NCI-H2227 (cell line): ENCODE measurements around the gene FAM151B.
"Not testable (repeated sequence)": the region's sequence is repeated elsewhere in the genome, so short reads cannot be mapped to it uniquely, and the experiment has no call there.

Source experiments
- DNase-seq: peaks from one replicate; lab custom pipeline; 2025; ENCODE audit not compliant: unreplicated experiment; lab: John Stamatoyannopoulos, UW

FAM151B gene, protein sequence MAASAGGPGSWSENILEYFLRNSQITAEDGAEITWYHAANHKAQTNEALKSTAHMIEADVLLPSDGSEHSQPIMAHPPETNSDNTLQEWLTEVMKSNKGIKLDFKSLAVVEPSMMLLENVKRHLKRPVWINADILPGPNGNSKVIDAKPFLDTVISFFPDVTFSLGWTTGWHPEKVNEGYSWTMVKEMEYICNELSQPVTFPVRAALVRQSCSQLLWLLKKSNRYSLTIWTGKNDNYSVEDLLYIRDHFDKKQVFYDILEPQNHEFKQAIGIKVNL

DNA sequence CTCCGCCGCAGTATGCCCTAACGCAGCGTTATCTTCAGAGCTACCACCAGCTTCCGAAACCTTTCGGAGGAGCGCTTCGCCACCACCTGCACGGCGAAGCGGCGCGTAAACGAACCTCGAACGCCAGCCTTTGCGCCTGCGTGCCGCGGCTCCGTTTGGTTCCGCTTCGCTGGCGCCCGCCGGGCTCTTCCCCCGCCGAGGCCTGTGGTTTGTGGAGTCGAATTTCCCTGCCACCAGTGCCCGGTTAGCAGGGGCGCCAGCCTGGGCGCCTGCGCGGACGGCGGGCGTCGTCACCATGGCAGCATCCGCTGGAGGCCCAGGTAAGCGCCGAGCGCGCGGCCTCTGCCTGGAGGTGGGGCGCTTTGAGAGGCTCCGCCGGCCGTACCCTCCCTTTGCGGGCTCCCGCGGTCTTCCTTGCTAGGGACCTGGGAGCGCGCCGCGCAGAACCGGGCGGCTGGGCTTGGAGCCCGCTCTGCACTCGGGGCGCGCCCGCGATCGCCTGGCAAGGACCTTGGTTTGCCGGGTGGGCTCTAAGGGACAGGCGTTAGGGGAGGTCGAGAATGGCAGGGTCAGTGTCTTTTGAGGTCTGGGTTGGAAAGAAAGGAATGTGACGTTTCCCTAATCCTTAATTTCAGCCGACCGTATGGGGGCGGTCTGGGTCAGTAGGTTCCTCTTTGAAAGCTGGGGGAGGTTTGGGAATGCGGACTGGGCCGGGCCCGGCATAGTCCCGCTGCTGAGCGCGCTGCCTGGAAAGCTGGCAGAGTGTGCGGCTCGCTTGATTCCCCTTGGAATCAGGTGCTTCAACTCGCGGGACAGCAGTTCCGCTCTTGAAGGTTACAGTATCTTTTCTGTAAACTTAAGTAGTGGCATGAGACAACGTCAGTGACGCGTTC, at the start of gene FAM151B:
Gene FAM151B (plus strand): TSS at position 272 of the 893 bp plus-strand sequence. CDS start 24 bp downstream, at position 296.
- DNase-seq, result peak; percentile 96

DNA sequence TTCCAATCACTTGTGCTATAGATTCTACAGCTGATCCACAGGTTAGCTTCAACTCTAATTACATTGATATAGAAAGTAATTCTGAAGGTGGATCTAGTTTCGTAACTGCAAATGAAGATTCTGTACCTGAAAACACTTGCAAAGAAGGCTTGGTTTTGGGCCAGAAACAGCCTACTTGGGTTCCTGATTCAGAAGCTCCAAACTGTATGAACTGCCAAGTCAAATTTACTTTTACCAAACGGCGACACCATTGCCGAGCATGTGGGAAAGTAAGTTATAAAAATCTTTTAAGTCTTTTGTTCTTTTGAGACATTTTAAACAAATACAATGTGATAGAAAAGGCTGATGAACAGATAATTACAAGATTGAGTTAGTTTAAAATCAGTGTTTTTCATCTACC, 49.2 kb upstream of the FAM151B start:
- no peak for DNase-seq

DNA sequence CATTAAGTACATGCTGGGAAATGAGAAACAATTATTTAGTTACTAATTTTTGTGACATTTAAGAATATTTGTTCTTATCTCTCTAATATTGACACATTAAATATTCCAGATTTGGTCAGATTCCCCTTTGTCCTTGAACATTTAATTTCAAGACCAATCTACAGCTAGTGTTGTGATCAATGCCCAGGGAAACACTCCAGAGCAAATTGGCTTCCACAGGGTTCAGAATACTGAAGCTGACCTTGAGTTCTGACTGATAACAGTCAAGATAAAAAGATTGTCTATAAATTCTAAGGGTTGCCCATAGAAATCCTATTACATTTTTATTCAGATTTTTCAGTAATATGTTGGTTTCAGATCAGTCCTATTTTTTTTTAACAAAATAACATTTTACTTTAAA, 48.7 kb upstream of the FAM151B start:
- DNase-seq, result no peak

DNA sequence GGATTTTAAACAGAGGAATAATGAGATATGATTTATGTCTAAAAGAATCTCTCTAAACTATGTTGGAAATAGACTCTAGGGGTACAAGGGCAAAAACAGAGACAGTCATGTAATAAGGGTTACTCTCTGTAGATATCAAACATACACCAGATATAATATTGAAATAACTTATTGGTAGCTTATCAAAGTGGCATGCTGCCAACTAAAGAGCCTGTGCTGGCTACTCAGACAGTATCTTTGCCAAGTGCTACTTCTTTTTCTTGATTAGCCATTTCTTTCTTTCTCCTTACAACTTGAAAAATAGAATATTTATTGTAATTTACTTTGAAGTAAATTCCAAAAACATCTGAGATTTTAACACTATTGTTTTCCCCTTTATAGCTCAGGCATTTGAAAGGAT, 45.2 kb upstream of the FAM151B start:
- no peak for DNase-seq

DNA sequence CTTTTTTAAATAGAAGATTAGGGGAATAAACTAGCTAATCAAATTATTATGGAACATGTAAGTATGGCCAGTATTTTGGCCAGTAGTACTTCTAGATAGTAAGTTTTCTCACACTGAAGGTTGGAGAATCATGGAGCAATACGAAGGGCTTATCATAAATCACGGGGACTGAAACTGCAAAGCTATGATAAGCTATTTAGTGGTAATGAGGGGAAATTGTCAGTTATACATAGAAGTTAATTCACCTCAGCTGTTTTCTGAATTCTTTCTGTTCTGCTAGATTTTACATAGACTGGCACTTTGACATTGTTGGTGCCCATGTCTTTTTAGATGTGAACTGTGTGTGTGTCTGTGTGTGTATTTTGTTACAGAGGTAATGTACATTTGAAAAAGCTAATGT, 34.5 kb upstream of the FAM151B start:
- DNase-seq, result no peak

DNA sequence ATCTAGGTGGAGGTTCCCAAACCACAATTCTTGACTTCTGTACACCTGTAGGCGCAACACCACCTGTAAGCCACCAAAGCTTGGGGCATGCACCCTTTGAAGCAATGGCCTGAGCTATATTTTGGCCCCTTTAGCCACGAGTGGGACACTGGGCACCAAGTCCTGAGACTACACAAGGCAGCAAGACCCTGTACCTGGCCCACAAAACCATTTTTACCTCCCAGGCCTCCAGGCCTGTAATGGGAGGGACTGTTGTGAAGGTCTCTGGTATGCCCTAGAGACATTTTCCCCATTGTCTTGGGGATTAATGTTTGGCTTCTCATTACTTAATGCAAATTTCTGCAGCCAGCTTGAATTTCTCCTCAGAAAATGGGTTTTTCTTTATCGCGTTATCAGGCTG, 24.6 kb upstream of the FAM151B start:
- DNase-seq, result no peak

DNA sequence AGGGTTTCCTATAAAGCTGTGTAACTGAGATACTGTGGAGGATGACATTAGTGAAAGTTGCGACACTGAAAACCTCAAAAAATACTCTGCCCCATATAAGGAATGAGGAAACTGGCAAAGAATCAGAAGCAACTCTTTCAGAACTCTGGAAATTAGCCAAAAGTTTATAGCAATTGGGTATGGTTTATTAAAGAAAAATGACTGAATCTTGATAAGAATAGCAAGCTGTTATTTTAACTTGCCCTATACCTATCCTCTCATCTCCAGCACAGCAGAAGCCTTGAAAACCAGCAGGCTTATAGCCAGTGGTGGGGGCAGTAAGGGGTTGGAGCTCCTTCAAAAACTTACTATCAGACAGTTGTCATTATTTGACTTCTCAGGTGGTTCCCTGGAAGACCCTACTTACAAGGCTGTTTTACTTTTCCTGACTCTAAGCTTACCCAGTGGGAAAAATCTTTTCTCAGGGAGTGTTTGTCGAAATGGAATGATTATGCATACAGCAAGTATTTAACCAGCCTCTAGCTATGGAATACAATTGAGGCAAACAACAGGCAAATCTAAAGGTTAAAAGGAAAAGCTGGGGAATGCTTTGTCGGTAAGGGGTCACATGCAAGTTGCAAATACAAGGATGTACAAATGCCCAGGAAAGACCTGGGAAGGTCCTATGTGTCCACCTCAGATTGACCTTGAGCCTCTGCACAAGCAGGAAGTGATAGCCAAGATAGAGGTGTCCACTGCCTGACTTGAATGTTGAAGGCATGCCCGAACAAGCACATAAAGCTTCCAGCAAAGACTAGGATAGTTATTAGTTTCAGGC, 21.0 kb upstream of the FAM151B start:
- DNase-seq, result no peak

DNA sequence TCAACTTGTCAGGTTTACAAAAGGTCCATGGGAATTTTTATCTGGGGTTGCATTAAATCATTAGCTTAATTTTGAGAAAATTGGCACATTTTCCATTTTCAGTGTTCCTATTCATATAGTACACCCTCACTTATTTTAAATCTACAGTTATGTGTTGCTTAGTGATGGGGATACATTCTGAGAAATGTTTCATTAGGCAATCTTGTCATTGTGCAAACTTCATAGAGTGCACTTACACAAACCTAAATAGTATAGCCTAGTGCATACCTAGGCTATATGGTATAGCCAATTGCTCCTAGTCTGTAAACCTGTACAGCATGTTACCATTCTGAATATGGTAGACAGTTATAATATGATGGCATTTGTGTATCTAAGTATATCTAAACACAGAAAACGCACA, 19.8 kb upstream of the FAM151B start:
- DNase-seq, result no peak

DNA sequence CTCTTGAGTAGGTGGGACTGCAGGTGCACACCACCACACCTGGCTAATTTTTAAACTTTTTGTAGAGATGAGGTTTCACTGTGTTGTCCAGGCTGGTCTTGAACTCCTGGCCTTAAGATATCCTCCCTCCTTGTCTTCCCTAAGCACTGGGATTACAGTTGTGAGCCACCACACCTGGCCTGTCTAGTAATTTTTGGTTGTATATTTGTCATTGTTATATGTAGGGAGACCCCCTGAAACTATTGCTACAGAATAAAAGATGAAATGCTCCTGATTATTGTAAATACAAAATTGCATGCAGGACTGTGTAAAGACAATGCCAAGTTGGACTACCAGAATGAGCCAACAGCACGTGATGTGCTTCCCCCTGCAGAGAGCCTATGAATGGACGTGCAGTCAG, 17.3 kb upstream of the FAM151B start:
- not testable (repeated sequence) for DNase-seq

DNA sequence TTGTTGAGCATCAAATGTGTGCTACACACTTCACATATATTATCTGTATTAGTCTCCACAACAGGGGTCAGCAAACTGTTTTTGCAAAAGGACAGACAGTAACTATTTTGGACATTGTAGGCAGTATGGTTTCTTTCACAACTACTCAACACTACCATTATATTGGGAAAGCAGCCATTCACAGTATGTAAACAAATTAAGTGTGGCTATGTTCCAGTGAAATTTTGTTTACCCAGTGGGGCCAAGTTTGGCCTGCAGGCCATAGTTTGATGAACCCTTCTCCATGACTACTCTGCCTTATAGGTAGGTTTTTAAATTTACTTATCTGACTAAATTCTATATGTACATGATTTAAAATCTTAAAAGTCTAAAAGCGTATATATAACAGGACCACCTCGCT, 13.0 kb upstream of the FAM151B start:
- no peak for DNase-seq

DNA sequence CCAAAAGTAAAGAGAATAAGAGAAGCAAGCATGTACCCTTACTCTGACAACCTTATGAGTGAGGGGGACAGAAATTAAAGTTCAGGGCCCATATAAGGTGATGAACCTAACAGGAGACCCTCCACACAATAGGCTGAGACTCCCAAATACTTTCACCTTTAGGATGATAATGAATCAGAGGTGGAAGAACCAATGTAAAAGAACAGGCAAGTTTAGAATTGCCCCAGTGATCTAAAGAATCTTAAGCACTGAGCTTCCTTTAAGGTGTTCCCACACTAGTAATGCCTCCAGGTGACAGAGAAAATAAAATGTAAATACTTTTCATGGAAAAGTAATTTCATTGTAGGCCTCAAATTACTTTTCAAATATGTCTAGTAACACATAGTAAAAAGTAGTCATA, 8.2 kb upstream of the FAM151B start:
- DNase-seq, result no peak

DNA sequence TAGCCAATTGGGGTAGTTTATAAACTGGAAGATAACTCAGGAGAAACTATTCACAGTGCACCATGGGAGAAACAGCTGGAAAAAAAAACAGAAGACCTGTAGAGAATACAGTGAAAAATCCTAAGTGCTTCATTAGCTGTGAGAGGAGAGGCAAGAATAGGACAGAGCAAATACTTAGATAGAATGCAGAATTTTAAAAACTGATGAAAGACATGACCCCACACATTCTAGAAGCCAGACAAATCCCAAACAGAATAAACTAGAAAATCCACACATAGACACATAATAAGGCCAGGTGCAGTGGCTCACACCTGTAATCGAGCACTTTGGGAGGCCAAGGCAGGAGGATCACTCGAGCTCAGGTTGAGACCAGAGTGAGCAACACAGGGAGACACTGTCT, 7.5 kb upstream of the FAM151B start:
- DNase-seq, result no peak

DNA sequence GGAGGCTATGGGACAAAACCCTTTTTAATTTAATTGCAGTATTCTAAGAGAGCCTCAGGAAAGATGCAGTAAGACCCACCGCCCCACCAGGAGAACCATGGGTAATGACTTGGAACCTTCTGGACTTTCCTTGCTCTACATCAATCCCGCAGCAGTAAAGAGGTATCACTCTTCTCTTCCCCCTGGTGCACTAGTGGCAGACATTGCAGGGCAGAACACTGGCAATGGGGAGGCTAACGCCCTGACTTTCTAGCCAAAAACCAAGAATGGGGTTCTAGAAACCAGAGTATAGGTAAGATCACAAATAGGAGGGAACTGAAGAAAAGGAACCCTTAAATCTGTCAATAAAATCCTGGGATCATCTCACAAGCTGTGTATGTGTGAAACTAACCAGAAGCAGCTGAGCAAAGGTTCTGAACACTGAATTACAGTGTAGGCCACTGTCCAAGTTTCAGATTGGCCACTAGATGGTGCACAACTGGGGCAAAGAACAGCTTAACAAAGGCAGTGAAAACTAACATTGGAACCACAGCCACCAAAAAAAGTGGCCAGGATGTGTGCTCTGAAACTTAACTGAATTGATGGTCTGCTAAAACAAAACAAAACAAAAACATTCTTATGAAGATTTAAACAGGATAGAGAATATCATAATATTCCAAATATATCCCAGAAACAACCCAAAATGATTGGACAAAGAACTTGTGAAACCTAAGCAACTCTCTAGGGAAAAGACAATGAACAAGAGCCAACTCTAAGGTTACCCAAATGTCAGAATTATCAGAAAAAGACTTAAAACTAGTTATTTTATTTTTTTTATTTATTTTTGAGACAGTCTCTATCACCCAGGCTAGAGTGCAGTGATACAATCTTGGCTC, 6.6 kb upstream of the FAM151B start:
- DNase-seq, result peak; percentile 45

DNA sequence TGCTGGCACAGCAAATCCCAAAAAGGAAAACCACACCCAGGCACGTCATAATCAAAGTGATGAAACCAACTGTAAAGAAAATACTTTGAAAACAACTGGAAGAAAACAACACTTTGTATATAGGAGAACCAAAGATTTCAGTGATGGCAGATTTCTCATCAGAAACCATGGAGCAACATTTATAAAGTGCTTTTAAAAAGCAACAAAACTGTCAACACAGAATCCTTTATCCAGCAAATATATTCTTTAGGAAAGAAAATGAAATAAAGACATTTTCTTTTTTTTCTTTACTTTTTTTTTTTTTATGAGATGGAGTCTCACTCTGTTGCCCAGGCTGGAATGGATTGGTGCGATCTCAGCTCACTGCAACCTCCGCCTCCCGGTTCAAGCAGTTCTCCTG, 5.3 kb upstream of the FAM151B start:
- no peak for DNase-seq

DNA sequence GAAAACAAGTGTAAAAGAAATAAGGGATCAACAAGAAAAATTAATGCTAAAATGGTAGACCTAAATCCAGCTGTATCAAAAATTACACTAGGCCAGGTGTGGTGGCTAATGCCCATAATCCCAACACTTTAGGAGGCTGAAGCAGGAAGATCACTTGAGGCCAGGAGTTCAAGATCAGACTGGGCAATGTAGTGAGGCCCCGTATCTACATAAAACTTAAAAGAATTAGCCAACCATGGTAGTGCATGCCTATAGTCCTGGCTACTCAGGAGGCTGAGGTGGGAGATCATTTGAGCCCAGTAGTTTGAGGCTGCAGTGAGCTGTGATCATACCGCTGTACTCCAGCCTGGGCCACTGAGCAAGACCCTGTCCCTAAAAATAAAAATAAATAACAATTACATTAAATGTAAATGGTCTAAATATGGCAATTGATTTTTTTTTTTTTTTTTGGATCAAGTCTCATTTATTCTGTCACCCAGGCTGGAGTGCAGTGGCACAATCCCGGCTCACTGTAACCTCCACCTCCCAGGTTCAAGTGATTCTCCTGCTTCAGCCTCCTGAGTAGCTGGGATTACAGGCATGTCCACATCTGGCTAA, 4.2 kb upstream of the FAM151B start:
- no peak for DNase-seq

DNA sequence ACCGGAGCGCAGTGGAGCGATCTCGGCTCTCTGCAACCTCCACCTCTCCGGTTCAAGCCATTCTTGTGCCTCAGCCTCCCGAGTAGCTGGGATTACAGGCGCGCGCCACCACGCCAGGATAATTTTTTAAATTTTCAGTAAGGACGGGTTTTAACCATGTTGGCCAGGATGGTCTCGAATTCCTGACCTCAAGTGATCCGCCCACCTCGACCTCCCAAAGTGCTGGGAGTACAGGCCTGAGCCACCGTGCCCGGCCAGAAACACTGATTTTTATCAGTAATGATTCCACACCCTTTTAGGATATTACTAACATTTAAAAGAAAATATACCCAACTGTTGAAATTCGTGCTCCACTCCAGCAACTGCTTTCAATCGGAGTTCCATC, 464 bp upstream of the FAM151B start:
- no peak for DNase-seq

DNA sequence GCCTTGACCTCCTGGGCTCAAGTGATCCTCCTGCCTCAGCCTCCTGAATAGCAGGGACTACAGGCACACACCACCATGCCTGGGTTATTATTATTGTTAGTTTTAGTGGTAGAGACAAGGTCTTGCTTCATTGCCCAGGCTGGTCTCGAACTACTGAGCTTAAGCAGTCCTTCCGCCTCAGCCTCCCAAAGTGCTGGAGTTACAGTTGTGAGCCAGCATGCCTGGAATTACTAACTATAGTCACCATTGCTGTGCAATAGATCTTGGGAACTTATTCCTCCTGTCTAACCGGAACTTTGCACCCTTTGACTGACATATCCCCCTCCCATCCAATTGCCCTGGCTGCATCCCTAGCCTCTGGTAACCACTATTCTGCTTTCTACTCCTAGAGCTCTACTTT, 3.4 kb downstream of the FAM151B start:
- no peak for DNase-seq

DNA sequence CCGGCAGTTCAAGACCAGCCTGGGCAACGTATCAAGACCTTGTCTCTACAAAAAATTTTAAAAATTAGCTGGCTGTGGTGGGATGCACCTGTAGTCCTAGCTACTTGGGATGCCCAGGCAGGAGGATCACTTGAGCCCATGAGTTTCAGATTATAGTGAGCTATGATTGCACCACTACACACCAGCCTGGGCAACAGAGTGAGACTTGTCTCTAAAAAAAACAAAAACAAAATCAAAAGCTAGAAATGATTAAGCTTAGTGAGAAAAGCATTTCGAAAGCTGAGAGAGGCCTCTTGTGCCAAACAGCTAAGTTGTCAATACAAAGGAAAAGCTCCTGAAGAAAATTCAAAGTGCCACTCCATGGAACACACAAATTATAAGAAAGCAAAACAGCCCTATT, 4.8 kb downstream of the FAM151B start:
- DNase-seq, result no peak

DNA sequence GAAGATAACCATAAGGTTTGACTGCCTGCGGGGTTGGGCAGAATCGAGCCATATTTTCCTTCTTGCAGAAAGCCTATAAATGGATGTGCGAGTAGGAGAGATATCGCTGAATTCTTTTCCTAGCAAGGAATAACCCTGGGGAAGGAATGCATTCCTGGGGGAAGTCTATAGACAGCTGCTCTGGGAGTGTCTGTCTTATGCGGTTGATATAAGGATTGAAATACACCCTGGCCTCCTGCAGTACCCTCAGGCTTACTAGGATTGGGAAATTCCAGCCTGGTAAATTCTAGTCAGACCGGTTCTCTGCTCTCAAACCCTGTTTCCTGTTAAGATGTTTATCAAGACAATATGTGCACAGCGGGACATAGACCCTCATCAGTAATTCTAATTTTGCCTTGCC, 5.5 kb downstream of the FAM151B start:
- not testable (repeated sequence) for DNase-seq

DNA sequence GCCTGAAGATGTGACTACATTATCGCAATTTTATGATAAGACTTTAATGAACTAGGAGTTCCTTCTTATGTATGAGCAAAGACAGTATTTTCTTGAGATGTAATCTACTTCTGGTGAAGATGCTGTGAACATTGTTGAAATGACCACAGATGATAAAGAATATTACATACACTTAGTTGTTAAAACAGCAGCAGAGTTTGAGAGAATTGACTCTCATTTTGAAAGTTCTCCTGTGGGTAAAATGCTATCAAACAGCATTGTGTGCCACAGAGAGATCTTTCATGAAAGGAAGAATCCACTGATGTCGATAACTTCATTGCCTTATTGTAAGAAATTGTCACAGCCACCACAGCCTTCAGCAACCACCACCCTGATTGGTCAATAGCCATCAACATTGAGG, 8.0 kb downstream of the FAM151B start:
- DNase-seq, result no peak
